HG03280 (cell line): ENCODE data around the gene DLGAP1.
"Not testable (repeated sequence)": the region's sequence is repeated elsewhere in the genome, so short reads cannot be mapped to it uniquely, and the experiment has no call there.

Experiments
- ATAC-seq: cut with Tn5 transposase; IDR thresholded peaks from one replicate; pipeline ENCODE4 v1.9.1; 2021; ENCODE audit warnings: mild to moderate bottlenecking, moderate library complexity; ENCODE audit not compliant: unreplicated experiment

DLGAP1 gene

DNA sequence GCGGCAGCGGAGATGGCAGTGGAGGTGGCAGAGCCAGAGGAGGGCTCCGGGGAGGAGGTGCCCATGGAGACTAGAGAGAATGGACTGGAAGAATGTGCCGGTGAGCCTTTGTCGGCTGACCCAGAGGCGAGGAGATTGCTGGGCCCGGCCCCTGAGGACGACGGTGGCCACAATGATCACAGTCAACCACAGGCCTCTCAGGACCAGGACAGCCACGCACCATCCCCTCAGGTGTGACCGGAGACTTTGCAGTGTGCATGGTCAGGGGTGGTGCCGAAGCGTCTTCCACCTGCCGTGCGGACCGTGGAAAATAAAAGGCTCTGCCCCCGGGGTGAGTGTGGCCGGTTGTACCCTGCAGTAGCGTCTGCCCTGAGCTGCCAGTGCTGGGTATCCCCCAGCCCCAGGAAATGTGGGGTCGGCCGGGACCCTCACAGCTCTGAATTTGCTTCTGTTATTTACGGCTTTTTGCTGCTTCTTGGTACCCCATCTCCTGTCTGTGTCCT is 874.5 kb downstream of the DLGAP1 start:
- ATAC-seq, result not testable (repeated sequence)

DNA sequence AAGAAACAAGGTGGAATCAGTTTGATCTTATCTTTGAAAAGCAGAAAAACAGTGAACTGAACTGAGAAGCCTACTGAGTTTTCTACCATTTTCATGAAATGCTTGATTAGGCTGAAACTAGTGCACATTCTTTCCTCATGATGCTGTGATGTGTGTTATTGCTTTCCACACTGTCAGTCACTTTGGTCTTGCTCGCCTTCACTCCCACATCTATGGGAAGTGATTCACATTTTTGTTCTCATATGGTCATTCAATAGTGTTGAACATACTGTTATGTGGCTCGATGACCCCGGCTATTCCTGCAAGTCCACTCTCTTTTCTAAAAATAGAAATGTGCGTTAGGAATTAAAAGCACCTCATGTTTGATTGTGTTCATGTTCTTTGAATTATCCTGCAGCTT is 875.4 kb downstream of the DLGAP1 start:
- ATAC-seq, result no peak

DNA sequence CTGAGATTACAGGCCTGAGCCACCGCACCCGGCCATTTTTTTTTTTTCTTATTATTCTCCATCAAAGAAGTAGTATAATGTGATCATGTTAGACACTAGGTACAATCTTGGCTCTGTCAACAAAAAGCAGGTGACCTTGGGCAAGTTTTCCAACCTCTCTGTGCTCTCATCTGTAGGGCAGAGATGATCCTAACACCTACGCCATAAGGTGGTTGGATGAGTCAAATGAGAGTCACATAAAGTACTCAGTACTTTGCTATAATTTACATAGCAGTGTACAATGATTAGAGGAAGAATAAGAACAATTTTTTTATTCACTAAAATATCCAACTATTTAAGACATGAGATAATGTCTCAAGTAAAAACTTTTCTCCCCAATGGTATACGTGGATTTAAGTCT is 876.5 kb downstream of the DLGAP1 start:
- ATAC-seq, result no peak

DNA sequence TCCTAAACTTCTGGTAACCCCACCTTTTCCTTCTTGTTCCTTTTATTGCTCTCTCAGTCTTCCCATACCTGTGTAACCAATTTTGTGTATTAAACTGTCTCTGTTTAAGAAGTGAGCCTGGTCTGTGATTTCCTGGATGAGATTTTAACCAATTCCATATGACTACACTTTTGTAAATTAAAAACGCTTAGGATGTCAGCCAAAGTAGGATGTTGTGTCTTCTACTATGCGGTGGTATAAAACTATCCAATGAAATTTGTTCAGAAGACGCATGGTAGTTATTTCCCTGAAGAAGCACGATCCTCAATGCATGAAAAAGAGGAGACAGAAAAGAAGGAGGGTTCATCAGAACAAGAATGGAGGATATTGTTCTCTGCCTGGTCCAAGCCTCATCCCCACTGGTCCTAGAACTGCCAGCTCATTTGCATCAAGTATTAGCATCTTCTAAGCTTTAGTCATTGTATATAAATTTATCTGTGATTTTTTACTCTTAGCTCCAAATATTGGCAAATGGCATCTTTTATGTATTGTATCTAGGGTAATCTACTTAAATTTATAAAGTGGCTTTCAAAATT is 877.7 kb downstream of the DLGAP1 start:
- ATAC-seq, result no peak

DNA sequence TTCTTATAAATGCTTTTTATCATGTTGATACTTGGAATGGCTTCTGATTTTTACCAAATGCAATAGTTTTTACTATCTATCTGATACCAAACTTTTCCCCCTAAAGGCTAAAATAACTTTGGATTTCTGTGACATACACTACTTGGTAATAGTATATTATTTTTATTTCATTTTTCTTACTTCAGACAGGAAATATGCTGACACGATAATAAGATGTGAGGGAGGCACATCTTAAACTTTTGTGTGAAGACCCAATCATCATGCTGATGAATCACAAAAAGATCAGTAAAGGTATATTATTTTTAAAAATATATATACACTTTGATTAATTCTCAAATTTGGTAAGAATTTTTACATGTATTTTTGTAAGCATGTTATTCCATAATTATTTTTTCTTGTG is 882.3 kb downstream of the DLGAP1 start:
- ATAC-seq, result no peak

DNA sequence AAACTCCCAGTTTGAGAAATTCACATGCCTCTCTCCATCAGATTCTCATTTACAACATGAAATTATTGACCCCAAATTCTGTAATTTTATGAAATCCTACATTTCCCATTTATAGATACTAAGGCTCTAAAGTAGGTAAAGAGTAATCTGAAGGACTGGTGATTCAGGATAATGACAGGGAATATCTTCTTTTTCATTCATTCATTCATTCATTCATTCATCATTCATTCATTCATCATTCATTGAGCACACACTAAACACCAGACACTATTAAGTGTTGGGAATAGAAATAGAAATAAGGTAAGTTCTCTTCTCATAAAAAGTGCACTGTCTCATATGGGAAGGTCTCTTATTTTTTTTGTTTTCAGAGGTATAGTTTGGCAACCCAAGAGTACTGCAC is 888.3 kb downstream of the DLGAP1 start:
- ATAC-seq, result no peak

DNA sequence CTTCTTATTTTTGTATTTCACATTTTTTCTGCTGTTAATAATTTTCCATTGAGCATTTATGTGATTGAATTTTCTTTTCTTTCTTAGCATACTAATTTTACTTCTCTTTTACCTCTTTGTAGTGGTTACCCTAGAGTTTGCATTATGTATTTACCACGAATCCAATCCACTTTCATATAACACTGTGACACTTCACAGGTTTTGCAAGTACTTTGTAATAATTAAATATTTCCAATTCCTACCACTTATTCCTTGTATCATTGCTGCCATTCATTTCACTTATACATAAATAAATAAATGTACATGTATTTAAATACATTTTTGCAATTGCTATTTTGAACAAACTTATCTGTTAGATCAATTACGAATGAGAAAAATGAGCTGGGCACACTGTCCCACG is 894.4 kb downstream of the DLGAP1 start:
- no peak for ATAC-seq

DNA sequence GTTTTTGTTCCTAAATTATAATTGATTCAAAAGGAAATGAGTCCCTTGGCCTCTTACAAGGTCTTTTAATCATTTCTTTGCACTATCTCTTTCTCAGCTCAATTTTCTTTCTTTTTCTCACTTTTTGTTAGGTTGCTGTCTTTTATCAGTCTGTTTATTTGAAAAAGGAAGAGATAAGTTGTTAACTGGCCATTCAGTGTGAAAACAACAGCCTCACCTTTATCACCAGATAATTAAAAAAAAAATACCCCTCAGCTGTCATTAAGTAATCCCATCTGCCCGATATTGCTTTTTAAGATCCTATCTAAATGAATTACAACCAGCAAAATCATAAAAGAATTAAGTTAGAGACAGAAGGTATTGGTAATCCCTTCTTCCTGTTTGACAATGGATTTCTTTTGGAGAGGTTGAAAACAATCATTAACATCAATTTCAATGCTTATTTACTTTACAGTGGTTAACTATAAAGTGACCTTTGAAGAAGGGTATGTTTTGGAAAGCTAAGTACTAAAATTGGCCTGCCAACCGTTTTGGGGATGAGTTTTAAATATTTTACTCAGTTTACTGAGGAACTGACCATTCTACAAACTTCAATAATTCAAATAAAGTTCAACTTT is 900.2 kb downstream of the DLGAP1 start:
- no peak for ATAC-seq

DNA sequence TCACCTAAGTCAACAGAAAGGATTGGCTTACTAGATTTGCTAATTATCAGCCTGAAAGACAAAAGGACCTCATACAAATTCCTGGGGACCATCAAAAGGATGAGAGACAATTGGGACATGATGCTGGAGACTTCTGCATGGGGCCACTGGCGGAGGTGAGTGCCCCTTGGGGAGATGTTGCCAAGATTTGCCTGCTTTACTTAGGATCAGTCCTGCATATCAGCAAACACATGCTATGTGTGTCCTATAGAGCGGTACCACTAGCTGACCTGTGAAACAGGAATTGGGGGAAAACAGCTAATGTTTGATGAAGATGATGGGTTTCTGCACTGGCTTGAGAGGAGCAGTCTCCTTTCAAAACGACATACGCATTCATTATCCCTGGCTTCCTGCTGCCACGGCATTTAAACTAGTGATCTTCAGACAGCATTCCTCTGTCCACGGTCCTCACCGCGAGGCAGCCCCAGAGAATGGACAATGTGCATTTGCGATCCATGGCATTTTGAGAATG is 901.0 kb downstream of the DLGAP1 start:
- ATAC-seq, result no peak

DNA sequence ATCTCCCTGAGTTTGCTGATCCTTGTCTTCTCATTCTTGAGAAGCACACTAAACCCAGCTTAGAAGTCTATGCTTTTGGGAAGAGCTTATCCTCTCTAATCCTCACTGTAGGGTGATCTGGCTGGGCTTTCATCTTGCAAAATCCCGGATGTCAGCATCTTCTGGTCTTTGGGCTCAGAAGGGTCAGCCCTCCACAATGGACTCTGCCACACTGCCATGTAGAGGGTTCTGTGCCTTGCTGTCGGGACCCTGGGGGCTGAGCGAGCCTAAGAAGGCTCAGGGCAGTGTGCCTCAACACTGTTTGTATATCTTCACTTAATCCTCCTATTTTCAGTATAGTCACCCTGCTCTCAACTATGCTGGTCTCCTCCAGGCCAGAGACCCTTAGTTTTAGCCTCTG is 902.8 kb downstream of the DLGAP1 start:
- ATAC-seq, result no peak

DNA sequence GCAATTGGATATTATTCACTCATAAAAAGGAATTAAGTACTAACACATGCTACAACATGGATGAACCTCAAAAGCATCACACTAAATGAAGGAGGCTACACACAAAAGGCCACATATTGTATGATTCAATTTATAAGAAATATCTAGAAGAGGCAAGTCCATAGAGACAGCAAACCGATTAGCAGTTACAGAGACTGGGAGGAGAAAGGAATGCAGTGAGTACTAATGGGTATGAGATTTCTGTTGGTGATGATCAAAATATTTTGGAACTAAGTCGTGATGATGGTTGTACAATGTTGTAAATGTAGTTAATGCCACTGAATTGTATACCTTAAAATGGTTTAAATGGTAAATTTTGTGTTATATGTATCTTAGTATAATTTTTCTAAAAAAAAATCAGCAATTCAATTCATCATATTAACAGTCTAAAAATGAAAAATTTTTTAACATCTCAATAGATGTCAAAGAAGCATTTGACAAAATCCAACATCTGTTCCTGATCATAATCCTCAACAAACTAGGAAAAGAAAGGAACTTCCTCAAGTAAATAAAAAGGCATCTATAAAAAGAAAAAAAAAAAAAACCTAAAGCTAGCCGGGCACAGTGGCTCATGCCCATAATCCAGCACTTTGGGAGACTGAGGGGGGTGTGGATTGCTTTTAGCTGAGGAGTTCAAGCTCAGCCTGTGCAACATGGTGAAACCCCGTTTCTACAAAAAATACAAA is 907.1 kb downstream of the DLGAP1 start:
- ATAC-seq, result no peak

DNA sequence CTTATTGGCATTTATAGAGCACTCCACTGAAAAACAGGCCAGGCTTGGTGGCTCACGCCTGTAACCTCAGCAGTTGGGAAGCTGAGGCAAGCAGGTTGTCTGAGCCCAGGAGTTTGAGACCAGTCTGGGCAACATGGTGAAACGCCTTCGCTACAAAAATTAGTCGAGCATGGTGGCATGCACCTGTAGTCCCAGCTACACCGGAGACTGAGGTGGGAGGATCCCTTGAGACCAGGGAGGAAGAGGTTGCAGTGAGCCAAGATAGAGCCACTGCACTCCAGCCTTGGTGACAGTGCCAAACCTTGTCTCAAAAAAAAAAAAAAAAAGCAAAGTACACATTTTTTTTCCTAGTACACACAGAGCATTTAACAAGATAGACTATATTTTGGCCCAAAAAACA is 909.0 kb downstream of the DLGAP1 start:
- no peak for ATAC-seq

DNA sequence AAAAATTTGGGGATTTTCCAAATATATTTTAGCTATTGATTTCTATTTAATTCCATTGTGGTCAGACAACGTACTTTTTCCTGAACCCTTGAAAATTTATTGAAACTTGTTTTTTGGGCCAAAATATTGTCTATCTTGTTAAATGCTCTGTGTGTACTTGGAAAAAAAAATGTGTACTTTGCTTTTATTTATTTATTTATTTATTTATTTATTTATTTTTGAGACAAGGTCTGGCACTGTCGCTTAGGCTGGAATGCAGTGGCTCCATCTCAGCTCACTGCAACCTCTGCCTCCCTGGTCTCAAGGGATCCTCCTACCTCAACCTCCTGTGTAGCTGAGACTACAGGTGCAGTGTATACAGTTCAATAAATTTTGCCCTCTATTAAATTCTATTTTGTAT is 910.6 kb downstream of the DLGAP1 start:
- ATAC-seq, result no peak

DNA sequence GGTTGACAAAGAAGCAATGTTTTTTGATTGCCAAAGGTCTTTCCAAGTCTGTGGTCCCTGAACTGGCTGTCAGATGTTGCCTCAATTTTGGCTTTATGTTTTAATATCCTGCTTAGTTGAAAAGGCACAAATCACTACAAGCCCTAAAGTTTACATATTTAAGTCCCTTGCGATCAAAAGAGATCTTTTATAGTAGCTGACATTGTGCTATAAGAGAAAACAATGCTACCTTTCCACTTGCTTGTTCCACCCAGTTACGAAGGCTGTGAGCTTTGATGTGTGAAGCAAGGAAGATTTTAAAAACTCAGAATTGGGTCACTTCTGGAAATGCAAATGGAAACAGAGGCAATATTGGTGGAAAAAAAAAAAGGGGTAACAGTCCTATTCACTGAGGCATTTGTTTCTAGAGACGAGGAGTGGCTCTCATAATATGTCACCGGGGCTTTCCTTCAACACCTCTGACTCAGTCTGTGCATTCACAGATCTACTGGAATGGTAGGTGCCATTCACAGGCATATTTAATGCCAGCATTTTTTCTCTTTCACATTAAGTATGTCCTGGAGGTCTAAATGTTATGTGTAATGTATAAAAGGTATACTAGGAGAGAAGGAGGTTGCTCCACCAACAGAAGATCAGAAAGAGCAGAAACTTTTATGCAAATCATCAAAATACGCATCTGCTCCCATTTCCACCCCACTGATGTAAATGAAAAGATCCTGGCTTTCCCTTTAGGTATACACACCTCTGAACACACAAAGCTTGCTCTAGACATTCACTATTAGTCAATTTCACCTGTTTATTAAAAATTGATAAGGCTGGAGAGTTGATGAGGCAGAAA is 913.3 kb downstream of the DLGAP1 start:
- ATAC-seq, result no peak

DNA sequence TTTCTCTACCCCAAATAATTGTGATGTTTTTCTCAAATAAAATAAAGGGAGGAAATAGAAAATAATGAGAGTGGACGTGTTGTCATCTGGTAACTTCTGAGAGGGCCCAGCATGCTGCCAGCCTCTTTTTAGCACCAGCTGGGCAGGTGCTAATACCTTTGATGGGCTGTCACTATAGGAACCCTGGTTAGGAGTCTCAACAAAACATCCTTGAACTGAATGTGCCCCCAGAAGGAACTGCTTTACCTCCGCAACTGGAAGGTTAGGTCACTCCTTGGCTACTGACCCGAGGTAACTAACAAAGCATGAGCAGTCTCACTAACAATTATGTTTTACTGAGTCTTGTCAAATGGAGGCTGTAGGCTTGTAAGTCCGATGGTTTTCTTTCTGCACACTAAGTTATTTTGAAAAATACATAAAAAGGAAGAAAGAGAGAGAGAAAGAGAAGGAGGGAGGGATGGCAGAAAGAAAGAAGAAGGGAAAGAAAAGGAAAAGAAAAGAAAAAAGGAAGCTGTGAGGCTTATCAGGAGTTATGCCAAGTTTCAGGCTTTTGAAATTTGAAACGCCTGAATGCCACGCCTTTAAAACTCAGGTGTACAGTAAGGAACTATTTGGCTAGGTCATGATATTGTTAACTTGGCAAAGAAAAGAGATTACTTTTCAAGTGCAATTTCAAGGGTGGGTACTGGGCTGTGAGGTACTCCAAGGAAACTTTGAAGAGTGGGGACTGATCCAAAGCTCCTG is 914.1 kb downstream of the DLGAP1 start:
- ATAC-seq, result no peak

DNA sequence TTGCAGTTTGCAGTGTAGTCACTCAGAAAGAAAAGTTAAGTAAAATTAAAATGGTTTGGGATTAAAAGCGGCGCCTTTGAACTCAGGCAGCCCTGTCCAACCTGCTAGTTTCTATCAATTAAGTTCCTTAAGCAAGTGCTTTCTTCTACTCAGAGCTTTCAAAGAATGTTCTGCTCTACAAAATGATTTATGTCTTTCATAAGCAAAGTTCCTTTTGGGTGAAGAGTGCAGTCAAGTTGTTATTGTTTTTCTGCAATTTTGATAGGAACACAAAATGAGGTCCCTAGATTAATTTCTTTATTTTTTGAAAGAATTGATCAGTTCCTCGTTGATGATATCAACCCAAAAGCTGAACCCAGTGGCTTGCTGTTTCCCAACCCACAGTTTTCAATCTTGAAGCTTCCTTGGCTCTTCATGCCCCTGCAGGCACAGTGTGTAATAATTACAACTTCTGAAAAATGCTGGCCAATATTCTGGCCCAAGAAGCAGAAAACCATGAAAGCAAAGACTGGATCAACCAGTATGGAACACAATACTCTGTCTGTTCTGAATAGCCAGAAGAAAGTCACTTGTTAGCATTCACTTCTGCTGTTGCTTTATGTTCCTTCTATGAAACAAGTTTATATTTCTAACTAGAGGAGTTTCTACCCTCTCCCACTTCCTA is 916.0 kb downstream of the DLGAP1 start:
- ATAC-seq, result no peak

DNA sequence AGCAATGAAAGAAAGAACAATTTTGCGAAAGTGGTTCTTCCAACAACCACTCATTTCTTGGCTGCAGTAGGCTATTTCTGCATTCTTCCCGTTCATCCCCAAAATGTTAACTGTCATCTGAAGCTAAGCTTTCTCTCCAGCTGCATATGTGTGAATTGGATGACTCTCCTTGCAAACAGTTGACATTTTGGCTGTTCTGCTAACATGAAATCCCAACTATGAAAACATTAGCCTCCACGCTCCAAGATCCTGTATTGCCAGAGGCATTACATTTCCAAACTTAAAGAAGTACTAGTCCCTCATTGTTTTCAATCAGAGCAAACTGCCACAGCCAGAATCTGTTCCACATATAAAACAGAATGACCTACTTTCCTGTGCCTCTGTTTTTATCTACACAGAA is 916.7 kb downstream of the DLGAP1 start:
- no peak for ATAC-seq

DNA sequence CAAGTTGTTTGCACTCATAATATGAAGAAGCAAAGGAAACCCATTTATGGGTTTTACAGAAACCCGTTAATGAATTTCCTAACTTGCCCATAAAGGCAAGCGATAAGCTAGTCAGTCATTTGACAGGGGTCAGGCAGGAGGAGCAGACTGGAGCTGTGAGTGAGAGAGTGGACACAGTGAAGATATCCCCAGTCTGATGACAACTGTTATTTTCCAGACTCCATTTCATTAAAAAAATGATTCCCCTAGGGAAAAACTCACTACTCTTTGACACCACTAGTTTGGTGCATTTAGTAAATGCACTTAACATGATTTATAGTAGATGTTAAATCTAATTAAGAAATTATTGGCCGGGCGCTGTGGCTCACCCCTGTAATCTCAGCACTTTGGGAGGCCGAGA is 924.3 kb downstream of the DLGAP1 start:
- no peak for ATAC-seq

DNA sequence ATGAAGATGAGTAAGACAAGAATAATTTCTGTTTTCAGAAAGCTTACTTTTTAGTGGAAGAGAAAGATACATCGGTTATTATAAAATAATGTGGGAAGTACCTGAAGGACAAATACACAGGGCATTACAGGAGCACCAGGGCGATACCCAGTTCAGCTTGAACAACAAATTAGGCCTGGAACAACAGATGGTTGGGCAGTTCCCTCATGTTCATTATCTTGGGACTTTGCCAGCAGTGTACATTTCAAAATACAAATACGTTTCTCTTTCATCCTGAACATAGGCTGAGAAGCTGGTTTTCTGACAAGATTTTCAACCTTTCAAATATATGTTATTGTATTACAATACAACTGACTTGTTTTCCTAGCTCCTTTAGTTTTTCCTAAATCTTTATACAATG is 925.5 kb downstream of the DLGAP1 start:
- no peak for ATAC-seq

DNA sequence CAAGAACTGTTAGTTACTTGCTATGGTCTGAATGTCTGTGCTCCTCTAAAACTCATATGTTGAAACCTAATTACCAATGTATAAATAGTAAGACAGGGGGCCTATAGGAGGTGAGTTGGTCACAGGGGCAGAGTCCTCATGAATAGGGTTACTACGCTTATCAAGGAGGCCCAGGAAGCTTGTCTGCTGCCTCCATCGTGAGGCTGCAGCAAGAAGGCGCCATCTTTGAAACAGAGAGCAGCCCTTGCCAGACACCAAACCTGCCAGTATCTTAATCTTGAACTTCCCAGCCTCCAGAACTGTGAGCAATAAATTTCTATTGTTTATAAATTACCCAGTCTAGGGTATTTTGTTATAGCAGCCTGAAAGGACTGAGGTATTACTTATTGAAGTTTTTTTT is 926.0 kb downstream of the DLGAP1 start:
- ATAC-seq, result no peak
